Measurements from ENCODE around the gene MYO15A.
A peak's percentile ranks its signal among the peaks of the same experiment; 100 is the strongest.

The MYO15A gene, protein sequence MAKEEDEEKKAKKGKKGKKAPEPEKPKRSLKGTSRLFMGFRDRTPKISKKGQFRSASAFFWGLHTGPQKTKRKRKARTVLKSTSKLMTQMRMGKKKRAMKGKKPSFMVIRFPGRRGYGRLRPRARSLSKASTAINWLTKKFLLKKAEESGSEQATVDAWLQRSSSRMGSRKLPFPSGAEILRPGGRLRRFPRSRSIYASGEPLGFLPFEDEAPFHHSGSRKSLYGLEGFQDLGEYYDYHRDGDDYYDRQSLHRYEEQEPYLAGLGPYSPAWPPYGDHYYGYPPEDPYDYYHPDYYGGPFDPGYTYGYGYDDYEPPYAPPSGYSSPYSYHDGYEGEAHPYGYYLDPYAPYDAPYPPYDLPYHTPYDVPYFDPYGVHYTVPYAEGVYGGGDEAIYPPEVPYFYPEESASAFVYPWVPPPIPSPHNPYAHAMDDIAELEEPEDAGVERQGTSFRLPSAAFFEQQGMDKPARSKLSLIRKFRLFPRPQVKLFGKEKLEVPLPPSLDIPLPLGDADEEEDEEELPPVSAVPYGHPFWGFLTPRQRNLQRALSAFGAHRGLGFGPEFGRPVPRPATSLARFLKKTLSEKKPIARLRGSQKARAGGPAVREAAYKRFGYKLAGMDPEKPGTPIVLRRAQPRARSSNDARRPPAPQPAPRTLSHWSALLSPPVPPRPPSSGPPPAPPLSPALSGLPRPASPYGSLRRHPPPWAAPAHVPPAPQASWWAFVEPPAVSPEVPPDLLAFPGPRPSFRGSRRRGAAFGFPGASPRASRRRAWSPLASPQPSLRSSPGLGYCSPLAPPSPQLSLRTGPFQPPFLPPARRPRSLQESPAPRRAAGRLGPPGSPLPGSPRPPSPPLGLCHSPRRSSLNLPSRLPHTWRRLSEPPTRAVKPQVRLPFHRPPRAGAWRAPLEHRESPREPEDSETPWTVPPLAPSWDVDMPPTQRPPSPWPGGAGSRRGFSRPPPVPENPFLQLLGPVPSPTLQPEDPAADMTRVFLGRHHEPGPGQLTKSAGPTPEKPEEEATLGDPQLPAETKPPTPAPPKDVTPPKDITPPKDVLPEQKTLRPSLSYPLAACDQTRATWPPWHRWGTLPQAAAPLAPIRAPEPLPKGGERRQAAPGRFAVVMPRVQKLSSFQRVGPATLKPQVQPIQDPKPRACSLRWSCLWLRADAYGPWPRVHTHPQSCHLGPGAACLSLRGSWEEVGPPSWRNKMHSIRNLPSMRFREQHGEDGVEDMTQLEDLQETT (N-terminal part only)

DNA sequence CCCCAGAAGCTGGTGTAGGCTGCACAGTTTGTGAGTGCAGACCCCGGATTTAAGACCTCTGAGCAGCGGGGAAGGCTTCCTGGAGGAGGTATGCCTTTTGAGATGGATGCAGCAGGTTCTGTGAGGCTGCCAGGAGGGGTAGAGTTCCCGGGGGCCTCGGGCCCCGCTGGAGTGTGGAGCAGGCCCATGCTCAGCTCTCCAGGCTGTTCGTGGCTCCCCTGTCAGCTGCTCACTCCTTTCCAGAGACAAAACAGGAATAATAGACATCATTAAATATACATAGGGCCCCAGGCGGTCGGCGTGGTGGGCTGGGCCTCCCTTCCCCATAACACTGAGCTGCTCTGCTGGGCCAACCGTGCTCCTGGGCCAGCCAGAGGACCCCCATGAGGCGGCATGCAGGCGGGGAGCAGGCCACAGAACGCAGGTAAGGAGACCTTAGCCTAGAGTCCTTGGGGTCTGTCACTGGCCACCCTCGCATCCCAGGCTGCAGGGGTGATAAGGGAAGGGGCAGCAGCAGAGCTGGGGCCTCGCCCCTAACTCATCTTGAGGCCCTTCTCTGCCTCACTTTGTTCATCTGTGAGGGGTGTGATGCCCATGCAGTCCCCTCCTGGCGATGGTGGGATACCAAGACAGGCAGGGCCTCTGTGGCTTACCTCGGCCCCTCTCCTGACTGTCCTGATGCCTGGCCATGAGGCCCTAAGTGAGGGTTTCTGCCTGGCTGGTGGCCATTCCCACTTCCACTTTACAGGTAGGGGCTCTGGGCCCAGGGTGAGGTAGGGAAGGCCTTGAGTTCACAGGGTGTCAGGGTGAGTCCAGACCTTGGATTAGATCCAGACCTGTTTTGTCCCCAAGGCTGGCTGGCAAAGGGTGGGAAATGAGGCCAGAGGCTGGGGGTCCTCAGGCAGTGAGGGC, at the start of gene MYO15A:
MYO15A (plus strand) TSS at position 356 of the 912 bp plus-strand sequence. CDS start 10,045 bp downstream, outside the sequence.
- no peak for DNase-seq (ENCODE audit: low read depth in 3 of 3)

DNA sequence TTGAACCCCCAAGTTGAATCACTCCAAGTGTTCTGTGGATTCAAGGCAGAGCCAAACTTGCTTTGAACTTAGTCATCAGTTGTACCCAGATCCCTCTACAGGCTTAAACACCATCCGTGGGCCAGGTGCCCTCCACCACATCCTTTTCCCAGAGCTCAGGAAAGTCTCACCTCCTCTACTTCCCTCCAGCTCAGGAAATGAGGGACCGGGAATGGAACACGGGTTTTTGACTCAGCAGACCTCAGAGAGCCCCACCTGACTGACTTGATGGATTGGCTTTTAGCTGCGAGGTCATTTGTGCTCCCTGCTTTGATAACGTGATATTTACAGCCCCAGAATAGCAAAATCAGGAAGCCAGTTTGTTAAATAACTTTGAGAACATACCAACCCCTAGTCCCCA, 49.3 kb upstream of the MYO15A start:
- no peak for DNase-seq (ENCODE audit: low read depth in 3 of 3)

DNA sequence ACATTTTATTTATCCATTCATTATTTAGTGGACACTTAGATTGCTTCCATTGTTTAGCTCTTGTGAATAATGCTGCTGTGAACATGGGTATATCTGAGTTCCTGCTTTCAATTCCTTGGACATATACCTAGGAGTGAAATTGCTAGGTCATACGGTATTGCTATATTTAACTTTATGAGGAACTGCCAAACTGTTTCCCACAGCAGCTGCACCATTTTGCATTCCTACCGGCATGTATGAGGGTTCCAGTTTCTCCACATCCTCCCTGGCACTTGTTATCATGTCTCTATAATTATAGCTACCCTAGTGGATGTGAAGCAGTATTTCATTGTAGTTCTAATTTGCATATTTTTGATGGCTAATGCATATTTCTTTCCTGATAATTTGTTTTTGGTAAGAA, 44.5 kb upstream of the MYO15A start:
- DNase-seq (ENCODE audit: low read depth in 3 of 3), result no peak

DNA sequence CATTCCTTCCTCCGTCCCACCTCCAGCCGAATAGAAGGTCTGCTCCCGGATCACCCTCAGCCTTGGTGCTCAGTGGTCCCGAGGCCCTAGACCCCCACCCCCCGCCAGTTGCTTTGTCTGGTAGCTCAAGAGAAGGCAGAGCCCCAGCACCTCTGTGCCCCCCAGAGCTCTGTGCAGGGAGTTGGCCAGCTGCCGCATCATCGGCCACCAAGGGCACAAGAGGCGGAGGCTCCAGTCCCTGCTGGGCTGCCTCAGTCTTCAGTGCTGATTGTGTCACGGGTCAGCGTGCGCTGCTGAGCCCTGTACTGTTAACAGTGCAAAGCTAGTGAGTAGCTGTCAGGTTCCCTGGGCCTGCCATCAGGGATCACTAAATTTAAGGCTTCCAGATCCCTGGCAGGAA, 43.0 kb upstream of the MYO15A start:
- no peak for DNase-seq (ENCODE audit: low read depth in 3 of 3)

DNA sequence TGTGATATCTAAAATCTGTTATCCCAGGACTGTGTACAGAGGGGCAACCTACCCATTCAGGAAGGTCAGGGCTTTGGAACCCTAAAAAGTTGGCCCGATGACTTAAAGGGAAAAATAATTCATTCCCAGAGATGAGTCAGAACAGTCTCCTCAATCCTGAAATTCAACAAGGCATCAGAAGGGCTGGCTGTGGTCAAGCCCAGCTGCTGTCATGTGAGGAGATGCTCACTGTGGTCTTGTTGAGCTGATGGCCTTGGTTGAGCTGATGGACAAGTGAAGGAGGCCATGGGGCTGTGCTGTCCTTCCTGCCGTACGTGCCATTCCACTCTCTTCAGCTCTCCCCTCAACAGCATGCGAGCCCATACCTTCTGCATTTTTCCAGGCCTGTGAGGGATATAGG, 41.7 kb upstream of the MYO15A start:
- no peak for DNase-seq (ENCODE audit: low read depth in 3 of 3)

DNA sequence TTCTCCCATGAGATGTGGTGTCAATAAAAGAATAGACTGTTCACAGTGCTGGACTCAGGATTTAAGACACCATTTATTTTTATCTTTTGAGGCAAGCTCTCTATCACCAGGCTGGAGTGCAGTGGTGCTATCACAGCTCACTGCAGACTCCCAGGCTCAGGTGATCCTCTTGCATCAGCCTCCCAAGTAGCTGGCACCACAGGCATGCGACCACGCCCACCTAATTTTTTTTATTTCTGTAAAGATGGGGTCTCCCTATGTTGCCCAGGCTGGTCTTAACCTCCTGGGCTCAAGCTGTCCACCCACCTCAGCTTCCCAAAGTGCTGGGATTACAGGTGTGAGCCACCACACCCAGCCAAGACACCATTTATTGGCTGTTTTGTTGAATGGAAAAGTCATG, 39.5 kb upstream of the MYO15A start:
- no peak for DNase-seq (ENCODE audit: low read depth in 3 of 3)

DNA sequence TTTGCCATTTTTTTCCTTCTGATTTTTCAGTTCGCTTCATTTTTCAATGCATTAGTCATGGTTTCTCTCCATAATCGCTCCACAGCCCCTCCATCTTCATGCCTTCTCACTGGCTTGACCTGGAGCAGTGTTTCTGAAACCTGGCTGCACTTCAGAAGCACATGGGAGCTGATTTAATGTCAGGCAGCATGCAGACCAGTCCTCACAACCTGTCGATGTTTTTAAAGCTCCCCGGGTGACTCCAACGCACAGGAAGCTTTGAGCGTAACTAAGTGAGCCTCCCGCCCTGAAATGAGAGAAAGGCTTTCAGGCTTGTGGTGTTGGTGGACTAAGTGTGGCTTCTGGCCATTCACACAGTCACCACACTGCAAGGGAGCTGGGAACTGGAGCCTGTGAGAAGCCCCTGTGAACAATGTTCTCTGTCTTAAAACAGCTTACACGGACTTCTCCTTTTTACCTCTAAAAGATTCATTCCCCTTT, 37.7 kb upstream of the MYO15A start:
- no peak for DNase-seq (ENCODE audit: low read depth in 3 of 3)

DNA sequence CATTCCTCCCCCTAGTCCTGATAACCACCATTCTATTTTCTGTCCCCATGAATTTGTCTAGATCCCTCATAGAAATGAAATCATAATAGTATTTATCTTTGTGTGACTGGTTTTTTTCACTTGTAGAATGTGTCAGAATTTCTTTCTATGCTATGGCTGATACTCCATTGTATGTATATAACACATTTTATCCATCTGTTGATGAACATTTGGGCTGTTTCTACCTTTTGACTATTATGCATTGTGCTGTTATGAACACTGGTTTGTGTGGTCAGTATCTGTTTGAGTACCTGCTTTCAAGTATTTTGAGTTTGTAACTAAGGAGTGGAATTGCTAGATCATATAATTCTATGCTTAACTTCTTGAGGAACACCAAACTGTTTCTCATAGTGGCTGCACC, 36.8 kb upstream of the MYO15A start:
- no peak for DNase-seq (ENCODE audit: low read depth in 3 of 3)

DNA sequence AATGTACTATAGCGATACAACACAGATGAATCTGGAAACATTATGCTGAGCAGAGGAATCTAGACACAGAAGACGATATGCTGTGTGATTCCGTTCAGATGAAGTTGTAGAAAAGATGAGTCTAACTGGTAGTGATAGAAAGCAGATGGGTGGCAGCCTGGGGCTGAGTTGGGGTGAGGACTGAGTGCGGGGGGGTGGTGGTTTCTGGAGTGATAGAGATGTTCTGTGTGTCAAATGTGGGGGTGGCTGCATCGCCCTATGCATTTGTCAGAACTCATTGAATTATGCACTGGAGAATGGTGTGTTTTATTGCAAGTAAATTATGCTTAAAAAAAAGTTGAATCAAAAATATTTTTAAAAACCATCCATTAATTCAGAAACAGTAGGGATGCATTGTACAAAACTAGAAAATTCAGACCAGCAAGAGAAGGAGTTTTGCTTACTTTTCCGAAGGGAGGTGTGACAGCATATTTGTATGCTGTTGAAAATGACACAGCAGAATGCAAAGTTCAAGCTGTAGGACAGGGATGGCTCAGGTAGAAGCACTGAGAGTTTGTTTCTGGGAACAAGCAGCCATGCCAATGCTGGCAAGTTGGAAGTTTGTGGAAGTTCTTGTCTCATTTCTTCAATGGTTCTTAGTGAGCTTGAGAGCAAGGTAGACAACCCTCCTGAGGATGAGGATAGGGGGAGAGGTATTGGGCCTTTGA, 33.8 kb upstream of the MYO15A start:
- DNase-seq (ENCODE audit: low read depth in 3 of 3), result no peak

DNA sequence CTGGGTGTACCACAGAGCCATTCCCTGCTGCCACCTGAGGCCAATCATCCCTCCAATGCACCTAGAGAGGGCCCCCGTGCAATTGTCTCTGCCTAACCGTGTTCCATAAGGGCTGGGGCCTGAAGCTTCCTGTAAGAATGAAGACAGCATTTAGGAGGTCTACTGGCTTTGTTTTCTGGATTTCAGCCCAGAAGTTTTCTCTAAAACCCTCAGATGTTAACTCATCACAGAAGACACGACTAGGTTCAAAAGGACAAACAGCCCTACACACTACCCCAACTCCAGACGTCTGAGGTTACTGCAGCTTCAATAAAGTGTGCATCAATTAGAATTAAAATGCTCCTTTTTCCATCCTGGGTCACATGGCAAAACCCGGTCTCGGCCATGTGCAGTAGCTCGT, 31.6 kb upstream of the MYO15A start:
- no peak for DNase-seq (ENCODE audit: low read depth in 3 of 3)

DNA sequence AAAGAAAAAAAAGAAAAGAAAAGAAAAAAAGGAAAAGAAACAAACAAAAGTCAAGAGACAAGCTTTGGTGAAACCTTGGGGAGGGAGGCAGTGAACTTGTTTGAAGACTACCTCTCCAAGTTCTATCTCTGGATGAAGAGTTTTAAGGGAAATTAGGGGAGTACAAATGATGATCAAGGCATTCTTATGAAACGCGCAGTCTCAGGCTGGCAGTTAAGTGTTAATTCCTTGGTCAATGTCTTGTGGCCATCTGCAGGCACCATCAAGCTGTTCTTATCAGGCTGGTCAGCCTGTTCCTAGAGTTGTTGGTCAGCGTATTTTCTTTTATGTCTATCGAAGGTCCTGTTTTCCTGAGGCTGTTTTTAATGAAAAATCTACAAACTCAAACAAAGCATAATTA, 29.0 kb upstream of the MYO15A start:
- DNase-seq (ENCODE audit: low read depth in 3 of 3), result no peak

DNA sequence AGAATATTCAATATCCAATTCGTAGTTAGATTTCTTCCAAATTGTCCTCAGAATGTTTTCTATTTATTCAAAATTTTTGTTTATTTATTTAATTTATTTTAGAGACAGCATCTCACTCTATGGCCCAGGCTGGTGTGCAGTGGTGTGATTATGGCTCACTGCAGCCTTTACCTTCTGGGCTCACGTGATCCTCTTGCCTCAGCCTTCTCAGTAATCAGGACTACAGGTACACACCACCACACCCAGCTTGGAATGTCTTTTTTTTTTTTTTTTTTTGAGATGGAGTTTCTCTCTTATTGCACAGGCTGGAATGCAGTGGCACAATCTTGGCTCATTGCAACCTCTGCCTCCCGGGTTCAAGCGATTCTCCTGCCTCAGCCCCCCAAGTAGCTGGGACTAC, 24.3 kb upstream of the MYO15A start:
- DNase-seq (ENCODE audit: low read depth in 3 of 3), result no peak

DNA sequence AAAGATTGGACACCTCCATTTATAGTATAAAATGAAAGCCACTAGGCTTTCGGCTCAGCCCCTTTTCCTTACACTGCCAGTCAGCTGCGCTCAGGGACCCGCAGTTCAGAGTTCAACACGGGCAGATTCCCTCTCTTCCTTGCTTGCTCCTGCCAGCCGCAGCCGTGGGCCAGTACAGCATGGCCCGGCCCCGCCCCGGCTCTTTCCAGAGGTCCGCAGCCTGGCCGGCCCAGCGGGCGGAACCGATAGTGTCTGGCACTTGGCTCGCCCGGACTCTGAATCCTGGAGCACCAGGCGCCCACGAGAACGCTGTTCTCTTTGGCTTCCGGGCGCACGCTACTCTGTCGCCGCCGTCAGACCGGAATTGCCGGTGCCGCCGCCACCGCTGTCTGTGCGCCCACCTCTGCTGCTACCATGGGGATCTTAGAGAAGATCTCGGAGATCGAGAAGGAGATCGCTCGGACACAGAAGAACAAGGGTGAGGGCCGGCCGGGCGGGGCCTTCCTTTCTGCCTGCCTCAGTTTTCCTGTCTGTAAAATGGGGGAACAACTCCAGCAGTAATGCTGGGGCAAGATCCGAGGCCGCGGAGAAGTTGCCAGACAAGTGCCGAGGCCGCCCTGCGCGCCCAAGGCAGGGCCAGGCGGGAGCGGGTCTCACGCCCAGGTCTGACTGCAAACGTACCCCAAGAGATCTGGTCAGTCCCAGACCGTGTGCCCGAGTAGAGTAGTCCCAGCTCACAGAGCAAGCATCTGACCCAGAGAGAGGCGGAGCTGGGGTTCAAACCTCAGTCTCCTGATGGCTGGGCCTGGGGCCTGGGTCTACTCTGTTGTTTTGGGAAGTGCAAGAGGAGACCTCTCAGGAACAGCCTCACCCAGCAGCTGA, 20.7 kb upstream of the MYO15A start, which contains the start of gene DRG2:
DRG2 (plus strand) TSS at position 339 of the 882 bp plus-strand sequence; CDS start at position 415, 76 bp downstream.
- peak; percentile 76 to 84 (median 78) for DNase-seq (ENCODE audit: low read depth in 3 of 3)

DNA sequence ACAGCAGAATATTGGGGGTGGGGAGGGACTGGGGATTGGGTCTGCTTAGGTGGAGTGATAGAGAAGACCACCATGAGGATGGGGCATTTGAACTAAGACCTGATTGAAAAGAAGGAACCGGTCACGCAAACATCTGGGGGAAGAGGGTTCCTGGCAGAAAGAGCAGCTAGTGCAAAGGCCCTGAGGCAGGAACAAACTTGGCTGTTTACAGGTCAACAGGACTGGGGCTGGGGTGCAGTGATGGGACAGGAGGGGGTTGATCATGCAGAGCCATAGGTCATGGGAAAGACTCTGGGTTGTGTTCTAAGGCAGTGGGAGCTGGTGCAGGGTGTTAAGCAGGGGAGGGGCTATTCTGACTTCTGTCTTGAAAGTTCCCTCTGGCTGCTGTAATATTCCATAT, 18.9 kb upstream of the MYO15A start:
- no peak for DNase-seq (ENCODE audit: low read depth in 3 of 3)

DNA sequence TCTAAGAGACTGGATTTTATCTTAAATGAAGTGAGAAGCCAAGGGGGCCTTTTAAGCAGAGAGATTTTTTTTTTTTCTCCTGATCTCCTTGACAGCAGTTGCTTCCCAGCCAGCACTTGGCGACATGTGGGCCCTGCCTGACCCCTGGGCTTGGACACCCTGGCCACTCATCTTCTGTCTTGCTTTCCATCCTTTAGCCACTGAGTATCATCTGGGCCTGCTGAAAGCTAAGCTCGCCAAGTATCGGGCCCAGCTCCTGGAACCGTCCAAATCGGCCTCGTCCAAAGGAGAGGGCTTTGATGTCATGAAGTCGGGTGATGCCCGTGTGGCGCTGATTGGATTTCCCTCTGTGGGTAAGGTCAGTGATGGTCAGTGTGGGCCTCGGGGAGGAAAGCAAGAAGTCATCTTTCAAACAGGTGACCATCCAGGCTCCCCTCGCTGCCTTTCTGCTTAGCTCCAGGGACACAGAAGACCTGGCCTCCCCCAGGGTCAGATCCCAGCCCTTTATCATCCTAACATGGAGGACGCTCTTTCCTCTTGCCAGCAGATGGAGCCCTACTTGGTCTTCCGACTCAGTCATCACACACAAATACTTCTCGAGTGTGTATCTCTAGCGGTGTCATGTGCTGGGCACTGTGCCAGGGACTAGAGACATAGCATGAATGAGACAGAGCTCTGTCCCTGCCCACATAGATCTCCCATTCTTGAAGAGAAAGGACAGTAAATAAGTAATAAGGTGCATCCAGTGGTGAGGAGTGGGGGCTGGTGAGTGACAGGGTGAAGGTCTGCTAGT, 14.7 kb upstream of the MYO15A start:
- peak in 1 of 3 donors; percentile 37 for DNase-seq (ENCODE audit: low read depth in 3 of 3)

DNA sequence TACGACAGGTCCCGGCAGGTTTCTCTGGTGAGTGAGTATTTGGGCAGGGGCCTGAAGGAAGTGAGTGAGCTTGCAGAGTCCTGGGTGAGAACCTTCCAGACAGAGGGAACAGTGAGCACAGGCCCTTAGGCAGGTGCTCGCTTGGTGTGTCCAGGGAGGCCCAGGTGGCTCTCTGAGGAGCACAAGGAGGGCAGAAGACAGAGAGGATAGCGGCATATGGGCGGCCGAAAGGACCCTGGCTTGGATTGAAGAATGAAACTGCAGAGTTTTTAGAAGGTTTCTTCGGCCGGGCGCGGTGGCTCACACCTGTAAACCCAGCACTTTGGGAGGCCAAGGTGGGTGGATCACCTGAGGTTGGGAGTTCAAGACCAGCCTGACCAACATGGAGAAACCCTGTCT, 14.1 kb upstream of the MYO15A start:
- DNase-seq (ENCODE audit: low read depth in 3 of 3), result no peak

DNA sequence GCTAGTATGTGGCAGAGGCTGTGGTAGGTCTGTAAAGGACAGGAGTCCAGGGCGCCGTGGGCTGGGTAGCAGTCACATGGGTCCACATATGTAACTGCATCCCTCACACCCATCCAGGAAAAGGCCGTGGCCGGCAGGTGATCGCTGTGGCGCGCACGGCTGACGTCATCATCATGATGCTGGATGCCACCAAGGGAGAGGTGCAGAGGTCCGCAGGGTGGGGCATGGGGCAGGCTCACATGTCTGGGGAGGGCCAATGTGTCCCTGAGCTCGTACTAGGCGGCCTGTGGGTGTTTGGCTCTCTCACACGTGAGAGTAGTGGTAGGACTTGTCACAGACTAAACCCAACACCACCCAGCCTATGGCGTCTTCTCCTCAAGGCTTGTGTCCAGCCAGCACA, 9.0 kb upstream of the MYO15A start:
- DNase-seq (ENCODE audit: low read depth in 3 of 3), result no peak

DNA sequence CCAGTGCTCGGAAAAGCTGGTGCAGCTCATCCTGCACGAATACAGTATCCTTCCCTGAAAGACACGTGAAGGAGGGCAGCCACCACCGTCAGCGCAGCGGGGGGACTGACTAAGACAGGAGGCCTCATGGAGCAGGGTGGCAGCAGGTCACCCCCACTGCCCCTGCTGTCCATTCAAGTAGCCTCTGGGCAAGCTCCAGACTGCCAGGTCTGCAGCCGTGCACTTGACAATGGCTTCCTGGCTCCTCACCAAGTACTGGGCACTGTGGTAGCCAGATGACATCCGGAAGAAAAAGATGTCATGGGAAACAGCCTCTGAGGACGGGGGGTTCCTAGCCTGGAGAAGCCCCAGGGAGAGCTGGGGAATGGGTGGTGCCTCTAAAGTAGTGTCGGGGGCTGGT, 7.9 kb upstream of the MYO15A start:
- no peak for DNase-seq (ENCODE audit: low read depth in 3 of 3)
